Measurements from ENCODE around the gene FUT6. TPM values are rescaled to one million over a fixed set of nuclear protein-coding genes. Genes with fewer than 3 reads are reported as not detected.

The FUT6 gene
- polyA plus RNA-seq, 3 donors, result not detected

GRCh38 chr19:5882421-5882968 is 43.0 kb upstream of the FUT6 start:
- Histone ChIP-seq H3K9ac (ENCODE audit: insufficient read depth, low read length, poor library complexity, severe bottlenecking) (no peak overlapping the region), H4K20me1 (ENCODE audit: insufficient read depth, low read length) (no peaks in the 10 kb centered on the region), H3K27ac (ENCODE audit: low read depth in 1 of 2, low read length in 2 of 2) (no peak overlapping the region), H3K4me1 (ENCODE audit: control insufficient read depth in 1 of 2, insufficient read depth in 2 of 2, low read length in 2 of 2) (no peaks in the 10 kb centered on the region), H2AFZ (ENCODE audit: insufficient read depth, low read depth, low read length, poor library complexity, severe bottlenecking) (no peak overlapping the region), H3K4me2 (replicated peaks; ENCODE audit: extremely low read depth, low read length, poor library complexity, severe bottlenecking) (no peak overlapping the region), H3K36me3 (replicated peaks in 1 of 2; ENCODE audit: control insufficient read depth in 1 of 2, insufficient read depth in 2 of 2, low read length in 2 of 2) (no peaks in the 10 kb centered on the region), H3K27me3 (ENCODE audit: control insufficient read depth in 2 of 2, insufficient read depth in 2 of 2, low read length in 2 of 2) (peaks cover 0 to 8% of the 10 kb centered on the region in 2 donors), H3K79me2 (ENCODE audit: insufficient read depth, low read length) (no peaks in the 10 kb centered on the region), H3K4me3 (replicated peaks in 1 of 3; ENCODE audit: low read depth in 2 of 3, low read length in 3 of 3) (no peak overlapping the region), H3K9me3 (replicated peaks in 1 of 2; ENCODE audit: control insufficient read depth in 1 of 2, insufficient read depth in 1 of 2, low read length in 2 of 2) (no peaks in the 10 kb centered on the region)
- Mint-ChIP-seq H3K27ac (no peak overlapping the region), H3K27me3 (ENCODE audit: low read depth in 3 of 3) (peaks cover 22 to 27% (median 26%) of the 10 kb centered on the region in 3 donors), H3K36me3 (no peaks in the 10 kb centered on the region), H3K4me1 (peaks cover 6% of the 10 kb centered on the region), H3K4me3 (peak overlapping the region; percentile 31 to 35), H3K9me3 (peaks cover 0 to 4% (median 0%) of the 10 kb centered on the region in 7 donors)
- 67% methylated on average over 6 of the region's 9 CpGs for WGBS (ENCODE audit: insufficient coverage)
- intact Hi-C loops (cut with micrococcal nuclease), result no loop called here
- DNase-seq, result no peak
- no peak for TF ChIP-seq CTCF (IDR thresholded peaks at IDR 0.05)

GRCh38 chr19:5881543-5882299 is 42.2 kb upstream of the FUT6 start:
- intact Hi-C loops (cut with micrococcal nuclease), result no loop called here
- no peaks in the 10 kb centered on the region for H3K36me3 ChIP-seq (replicated peaks in 1 of 2; ENCODE audit: control insufficient read depth in 1 of 2, insufficient read depth in 2 of 2, low read length in 2 of 2)
- H3K27me3 ChIP-seq (ENCODE audit: control insufficient read depth in 2 of 2, insufficient read depth in 2 of 2, low read length in 2 of 2), result peaks cover 0 to 8% of the 10 kb centered on the region in 2 donors
- H3K79me2 ChIP-seq (ENCODE audit: insufficient read depth, low read length), result no peaks in the 10 kb centered on the region
- no peaks in the 10 kb centered on the region for H4K20me1 ChIP-seq (ENCODE audit: insufficient read depth, low read length)
- Mint-ChIP-seq H3K27ac (no peak overlapping the region), H3K27me3 (ENCODE audit: low read depth in 3 of 3) (peaks cover 22 to 27% (median 26%) of the 10 kb centered on the region in 3 donors), H3K36me3 (no peaks in the 10 kb centered on the region), H3K4me3 (peak overlapping the region in 1 of 2 donors; percentile 11), H3K9me3 (peaks cover 0 to 4% (median 0%) of the 10 kb centered on the region in 7 donors), H3K4me1 (peaks cover 6% of the 10 kb centered on the region)
- WGBS (ENCODE audit: insufficient coverage), result 53% methylated on average over 7 of the region's 19 CpGs
- no peak overlapping the region for H2AFZ ChIP-seq (ENCODE audit: insufficient read depth, low read depth, low read length, poor library complexity, severe bottlenecking)
- H3K27ac ChIP-seq (ENCODE audit: low read depth in 1 of 2, low read length in 2 of 2), result no peak overlapping the region
- H3K4me3 ChIP-seq (replicated peaks in 1 of 3; ENCODE audit: low read depth in 2 of 3, low read length in 3 of 3), result no peak overlapping the region
- no peak for TF ChIP-seq CTCF (IDR thresholded peaks at IDR 0.05)
- no peak overlapping the region for H3K9ac ChIP-seq (ENCODE audit: insufficient read depth, low read length, poor library complexity, severe bottlenecking)
- H3K4me1 ChIP-seq (ENCODE audit: control insufficient read depth in 1 of 2, insufficient read depth in 2 of 2, low read length in 2 of 2), result no peaks in the 10 kb centered on the region
- no peaks in the 10 kb centered on the region for H3K9me3 ChIP-seq (replicated peaks in 1 of 2; ENCODE audit: control insufficient read depth in 1 of 2, insufficient read depth in 1 of 2, low read length in 2 of 2)
- DNase-seq, result no peak
- H3K4me2 ChIP-seq (replicated peaks; ENCODE audit: extremely low read depth, low read length, poor library complexity, severe bottlenecking), result no peak overlapping the region

Data from CD14-positive monocyte (primary cell).